GM23338 (cell line): ENCODE data around the gene DNAJB8. TPM values are rescaled to one million over a fixed set of nuclear protein-coding genes. Genes with fewer than 3 reads are reported as not detected.
A peak's percentile ranks its signal among the peaks of the same experiment; 100 is the strongest.

ENCODE experiments used
- ATAC-seq: fragments of 200-7000 bp; cut with Tn5 transposase; 3 replicates; pipeline ENCODE4 v1.9.1; 2020
- DNase-seq: peaks from one replicate; pipeline ENCODE4 v3.0.0-alpha.2; 2015; ENCODE audit warnings: low spot score
- H2AFZ ChIP-seq: fragments of 200-600 bp; sonication (generic); 2 replicates; pipeline ENCODE4 v1.8.0; 2016; ENCODE audit warnings: antibody characterized with exemption, mild to moderate bottlenecking, moderate library complexity
- H3F3A ChIP-seq: fragments of 200-600 bp; sonication (generic); replicated peaks from 2 replicates; pipeline ENCODE4 v1.8.0; 2017; ENCODE audit warnings: antibody characterized with exemption, mixed run types, low read depth
- H3K27ac ChIP-seq: fragments of 200-600 bp; sonication (generic); 2 replicates; pipeline ENCODE4 v1.6.1; 2016; ENCODE audit warnings: low read depth
- H3K27me3 ChIP-seq: fragments of 200-600 bp; sonication (generic); 2 replicates; pipeline ENCODE4 v1.8.0; 2016; ENCODE audit warnings: mild to moderate bottlenecking, mixed run types, moderate library complexity; ENCODE audit not compliant: insufficient read depth
- H3K36me3 ChIP-seq: fragments of 200-600 bp; sonication (generic); 2 replicates; pipeline ENCODE4 v1.8.0; 2016; ENCODE audit warnings: mild to moderate bottlenecking; ENCODE audit not compliant: insufficient read depth
- H3K4me1 ChIP-seq: fragments of 200-600 bp; sonication (generic); 2 replicates; pipeline ENCODE4 v1.8.0; 2016; ENCODE audit warnings: mild to moderate bottlenecking, moderate library complexity; ENCODE audit not compliant: insufficient read depth
- H3K4me2 ChIP-seq: fragments of 200-600 bp; sonication (generic); 2 replicates; pipeline ENCODE4 v1.7.1; 2017; ENCODE audit warnings: mixed run types
- H3K4me3 ChIP-seq: fragments of 200-600 bp; sonication (generic); 2 replicates; pipeline ENCODE4 v1.6.1; 2016; ENCODE audit warnings: mixed run types
- H3K79me2 ChIP-seq: fragments of 200-600 bp; sonication (generic); replicated peaks from 2 replicates; pipeline ENCODE4 v1.8.0; 2017; ENCODE audit warnings: mild to moderate bottlenecking; ENCODE audit not compliant: insufficient read depth
- H3K9me2 ChIP-seq: fragments of 200-600 bp; sonication (generic); 2 replicates; pipeline ENCODE4 v1.8.0; 2017; ENCODE audit not compliant: insufficient read depth
- H4K20me1 ChIP-seq: fragments of 200-600 bp; sonication (generic); replicated peaks from 2 replicates; pipeline ENCODE4 v1.8.0; 2017; ENCODE audit warnings: mild to moderate bottlenecking; ENCODE audit not compliant: insufficient read depth
- H3K27ac Mint-ChIP-seq: 2 replicates; pipeline ENCODE4 v1.8.0; 2020; ENCODE audit warnings: inconsistent platforms, mild to moderate bottlenecking, moderate library complexity, mixed read lengths
- H3K27me3 Mint-ChIP-seq: 3 replicates; pipeline ENCODE4 v1.8.0; 2022; ENCODE audit warnings: low read depth, mild to moderate bottlenecking, moderate library complexity, mixed read lengths, inconsistent platforms; ENCODE audit not compliant: insufficient read depth, poor library complexity
- H3K36me3 Mint-ChIP-seq: 3 replicates; pipeline ENCODE4 v1.8.0; 2021; ENCODE audit warnings: low read depth, mild to moderate bottlenecking, inconsistent platforms, moderate library complexity, mixed read lengths
- H3K4me1 Mint-ChIP-seq: 3 replicates; pipeline ENCODE4 v1.8.0; 2020; ENCODE audit warnings: mild to moderate bottlenecking, inconsistent platforms, mixed read lengths
- H3K4me3 Mint-ChIP-seq: 3 replicates; pipeline ENCODE4 v1.8.0; 2021; ENCODE audit warnings: moderate library complexity, mild to moderate bottlenecking, inconsistent platforms, mixed read lengths
- H3K9me3 Mint-ChIP-seq: 3 replicates; pipeline ENCODE4 v1.8.0; 2020; ENCODE audit warnings: moderate library complexity, mild to moderate bottlenecking, inconsistent platforms, mixed read lengths
- CREB1 ChIP-seq: fragments of 250-450 bp; sonication (Bioruptor Pico); IDR thresholded peaks from 2 replicates; pipeline ENCODE4 v1.5.0; 2020; ENCODE audit warnings: low read depth, mild to moderate bottlenecking, moderate library complexity
- ETS1 ChIP-seq: IDR thresholded peaks from 2 replicates; pipeline ENCODE4 v1.6.1; 2016; ENCODE audit warnings: antibody characterized with exemption
- EZH2 ChIP-seq: fragments of 200-600 bp; sonication (generic); IDR thresholded peaks from one replicate; pipeline ENCODE4 v1.8.0; 2017; ENCODE audit warnings: antibody characterized with exemption, mild to moderate bottlenecking, low read depth; ENCODE audit not compliant: unreplicated experiment
- JUNB ChIP-seq: IDR thresholded peaks from one replicate; pipeline ENCODE4 v1.6.1; 2016; ENCODE audit warnings: antibody characterized with exemption; ENCODE audit not compliant: unreplicated experiment
- NANOG ChIP-seq: IDR thresholded peaks from 2 replicates; pipeline ENCODE4 v1.6.1; 2016; ENCODE audit warnings: antibody characterized with exemption, borderline replicate concordance
- REST ChIP-seq: IDR thresholded peaks from one replicate; pipeline ENCODE4 v1.6.1; 2018; ENCODE audit warnings: antibody characterized with exemption; ENCODE audit not compliant: unreplicated experiment
- STAT1 ChIP-seq: IDR thresholded peaks from one replicate; pipeline ENCODE4 v1.6.1; 2016; ENCODE audit warnings: antibody characterized with exemption; ENCODE audit not compliant: unreplicated experiment
- ZNF114 ChIP-seq: fragments of 250-450 bp; sonication (Bioruptor Pico); IDR thresholded peaks from 2 replicates; pipeline ENCODE4 v1.5.0; 2020; ENCODE audit warnings: mild to moderate bottlenecking, moderate library complexity
- ZNF331 ChIP-seq: fragments of 250-450 bp; sonication (Bioruptor Pico); IDR thresholded peaks from 2 replicates; pipeline ENCODE4 v1.5.0; 2020; ENCODE audit warnings: low read depth, mild to moderate bottlenecking, moderate library complexity
- ZNF462 ChIP-seq: fragments of 250-450 bp; sonication (Bioruptor Pico); IDR thresholded peaks from 2 replicates; pipeline ENCODE4 v1.5.0; 2020; ENCODE audit warnings: mild to moderate bottlenecking, moderate library complexity
- polyA plus RNA-seq: library from polyadenylated mRNA; unstranded; fragments of >200 nt; fragmentation: Nextera tagmentation; extraction: Ambion mirVana; gene quantifications from 2 replicates; pipeline ENCODE4 v1.2.1, GENCODE V29; 2016
- total RNA-seq: library from RNA; depleted of rRNA; stranded (reverse); fragments of >200 nt; shearing (Covaris generic); gene quantifications from 2 replicates; pipeline ENCODE4 v1.2.3, GENCODE V29; 2014

Gene DNAJB8
- total and polyA plus RNA-seq, 2 experiments from 2014 or later, result not detected

GRCh38 chr3:128413413-128414205 lies 53.1 kb downstream of the DNAJB8 start (continued):
- TF ChIP-seq CREB1 (CRISPR knock-in tag), result no peak
- TF ChIP-seq EZH2, result no peak
- no peak for TF ChIP-seq JUNB
- no peak for TF ChIP-seq ZNF114
- no peak for TF ChIP-seq NANOG
- no peak for TF ChIP-seq REST
- no peak for TF ChIP-seq STAT1
- TF ChIP-seq ZNF331, result no peak
- TF ChIP-seq ETS1, result no peak

- Mint-ChIP-seq H3K9me3 (no peaks in the 10 kb centered on the region; the same call in 2 of the 3 replicates), H3K4me1 (peaks cover 32% of the 10 kb centered on the region), H3K4me3 (peak overlapping the region; percentile 5; the same call in 1 of the 3 replicates), H3K36me3 (no peaks in the 10 kb centered on the region; the same call in 2 of the 3 replicates), H3K27ac (peak overlapping the region; percentile 45; the same call in 1 of the 2 replicates), H3K27me3 (peaks cover 28% of the 10 kb centered on the region)
- Histone ChIP-seq H3K4me3 (no peak overlapping the region), H3F3A (no peaks in the 10 kb centered on the region), H3K27me3 (no peaks in the 10 kb centered on the region), H3K4me2 (peak overlapping the region; percentile 57), H2AFZ (no peak overlapping the region), H3K27ac (0 out of 2 replicates have a peak overlapping the region, but pooled peaks have one; percentile 14), H3K36me3 (no peaks in the 10 kb centered on the region), H3K4me1 (peaks cover 12% of the 10 kb centered on the region), H3K9me2 (no peaks in the 10 kb centered on the region), H3K79me2 (no peaks in the 10 kb centered on the region), H4K20me1 (no peaks in the 10 kb centered on the region)
- ATAC-seq (peak; percentile 60), DNase-seq (peak; percentile 59)
- no peak for TF ChIP-seq CREB1 (CRISPR knock-in tag)
- TF ChIP-seq ZNF462 (CRISPR knock-in tag), result no peak
- no peak for TF ChIP-seq ETS1
- TF ChIP-seq JUNB, result no peak
- TF ChIP-seq NANOG, result no peak
- no peak for TF ChIP-seq EZH2
- TF ChIP-seq ZNF331, result no peak
These were observed 53.7 kb downstream of the DNAJB8 start for GRCh38 chr3:128413003-128413370.
